KMS-11 (cell line): Measurements from ENCODE around the gene SPTY2D1.
"Not testable (repeated sequence)": the region's sequence is repeated elsewhere in the genome, so short reads cannot be mapped to it uniquely, and the experiment has no call there.

Experiments used
- H2AFZ ChIP-seq: fragments of 200-600 bp; sonication (generic); 2 replicates; pipeline ENCODE4 v1.6.1; 2016; ENCODE audit warnings: antibody characterized with exemption, mixed run types, low read depth
- H3K27ac ChIP-seq: fragments of 200-600 bp; sonication (generic); 2 replicates; pipeline ENCODE4 v1.6.1; 2016; ENCODE audit warnings: mild to moderate bottlenecking, mixed run types
- H3K27me3 ChIP-seq: fragments of 200-600 bp; sonication (generic); 2 replicates; pipeline ENCODE4 v1.6.1; 2017; ENCODE audit warnings: mild to moderate bottlenecking, low read depth, mixed run types, moderate library complexity; ENCODE audit not compliant: insufficient read depth
- H3K36me3 ChIP-seq: fragments of 200-600 bp; sonication (generic); 2 replicates; pipeline ENCODE4 v1.6.1; 2017; ENCODE audit warnings: mild to moderate bottlenecking, mixed run types; ENCODE audit not compliant: insufficient read depth
- H3K4me1 ChIP-seq: fragments of 200-600 bp; sonication (generic); 2 replicates; pipeline ENCODE4 v1.6.1; 2016; ENCODE audit warnings: mild to moderate bottlenecking, low read depth, mixed run types; ENCODE audit not compliant: poor library complexity, severe bottlenecking
- H3K4me2 ChIP-seq: fragments of 200-600 bp; sonication (generic); 2 replicates; pipeline ENCODE4 v1.7.0; 2016; ENCODE audit warnings: mild to moderate bottlenecking, mixed run types
- H3K4me3 ChIP-seq: fragments of 200-600 bp; sonication (generic); IDR thresholded peaks from 2 replicates; pipeline ENCODE4 v1.6.1; 2017; ENCODE audit warnings: low read depth, low read length, mixed read lengths; ENCODE audit not compliant: insufficient read depth
- H3K79me2 ChIP-seq: fragments of 200-600 bp; sonication (generic); 2 replicates; pipeline ENCODE4 v1.6.1; 2016; ENCODE audit warnings: low read depth, mixed run types; ENCODE audit not compliant: insufficient read depth
- H3K9ac ChIP-seq: fragments of 200-600 bp; sonication (generic); 2 replicates; pipeline ENCODE4 v1.6.1; 2016; ENCODE audit warnings: mild to moderate bottlenecking, mixed run types
- H4K20me1 ChIP-seq: fragments of 200-600 bp; sonication (generic); 2 replicates; pipeline ENCODE4 v1.6.1; 2016; ENCODE audit warnings: mild to moderate bottlenecking, mixed run types; ENCODE audit not compliant: insufficient read depth
- CTCF ChIP-seq: fragments of 200-600 bp; sonication (generic); conservative IDR thresholded peaks from 2 replicates; pipeline ENCODE4 v1.6.1; 2017; ENCODE audit warnings: low read depth, mild to moderate bottlenecking, antibody characterized with exemption, low read length, moderate library complexity, mixed read lengths

SPTY2D1 gene, protein sequence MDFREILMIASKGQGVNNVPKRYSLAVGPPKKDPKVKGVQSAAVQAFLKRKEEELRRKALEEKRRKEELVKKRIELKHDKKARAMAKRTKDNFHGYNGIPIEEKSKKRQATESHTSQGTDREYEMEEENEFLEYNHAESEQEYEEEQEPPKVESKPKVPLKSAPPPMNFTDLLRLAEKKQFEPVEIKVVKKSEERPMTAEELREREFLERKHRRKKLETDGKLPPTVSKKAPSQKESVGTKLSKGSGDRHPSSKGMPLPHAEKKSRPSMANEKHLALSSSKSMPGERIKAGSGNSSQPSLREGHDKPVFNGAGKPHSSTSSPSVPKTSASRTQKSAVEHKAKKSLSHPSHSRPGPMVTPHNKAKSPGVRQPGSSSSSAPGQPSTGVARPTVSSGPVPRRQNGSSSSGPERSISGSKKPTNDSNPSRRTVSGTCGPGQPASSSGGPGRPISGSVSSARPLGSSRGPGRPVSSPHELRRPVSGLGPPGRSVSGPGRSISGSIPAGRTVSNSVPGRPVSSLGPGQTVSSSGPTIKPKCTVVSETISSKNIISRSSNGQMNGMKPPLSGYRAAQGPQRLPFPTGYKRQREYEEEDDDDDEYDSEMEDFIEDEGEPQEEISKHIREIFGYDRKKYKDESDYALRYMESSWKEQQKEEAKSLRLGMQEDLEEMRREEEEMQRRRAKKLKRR

DNA sequence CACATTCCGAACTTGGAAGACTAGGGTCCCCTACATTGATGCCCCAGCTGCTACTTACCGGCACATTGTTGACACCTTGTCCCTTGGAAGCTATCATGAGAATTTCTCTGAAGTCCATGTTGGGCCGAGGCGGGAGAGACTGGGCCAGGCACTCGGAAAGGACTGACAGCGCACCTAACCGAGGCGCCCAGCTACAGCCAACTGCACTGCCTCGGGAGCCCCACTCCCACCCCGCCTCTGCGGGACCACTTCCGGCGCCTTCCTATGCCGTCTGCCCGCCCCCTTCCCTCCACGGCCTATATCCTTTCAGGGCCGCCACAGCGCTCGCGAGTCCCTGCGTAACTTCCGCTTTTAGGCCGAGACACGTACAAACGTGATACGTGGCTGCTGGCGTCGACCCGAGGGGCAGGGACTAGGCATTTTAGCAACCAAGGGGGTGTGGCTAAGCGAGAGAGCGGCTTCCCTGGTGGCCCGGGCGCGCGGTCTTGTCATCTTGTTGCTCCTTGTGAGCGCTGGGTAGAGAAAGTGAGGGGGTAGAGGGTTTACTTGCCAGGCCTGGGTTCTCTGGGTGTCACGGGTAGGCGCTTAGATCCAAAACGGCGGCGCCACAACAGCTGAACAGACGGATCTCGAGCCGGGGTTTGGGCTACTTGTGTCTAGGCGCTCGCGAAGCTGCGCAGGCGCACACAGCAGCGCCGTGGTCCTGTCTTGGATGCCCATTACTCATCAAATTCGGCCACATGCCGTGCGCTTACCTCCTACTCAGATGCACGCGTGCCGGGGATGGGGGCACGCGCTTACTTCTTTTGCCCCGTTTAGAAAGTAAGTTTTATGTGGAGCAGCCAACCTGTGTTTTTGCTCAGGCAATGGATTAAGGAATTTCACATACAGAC is at the start of gene SPTY2D1:
Gene SPTY2D1 (minus strand): TSS at position 203 of the 893 bp plus-strand sequence. CDS start 85 bp downstream, at position 118.
- no peaks in the 10 kb centered on the region for H3K36me3 ChIP-seq
- peak within 1 kb of the TSS; percentile 86 for H2AFZ ChIP-seq
- peaks cover 26% of the 10 kb centered on the region for H3K4me1 ChIP-seq
- H3K4me3 ChIP-seq: no peak within 1 kb of the TSS
- H3K9ac ChIP-seq: peak within 1 kb of the TSS; percentile 82
- peak within 1 kb of the TSS; percentile 99 for H3K4me2 ChIP-seq
- H3K27me3 ChIP-seq: no peaks in the 10 kb centered on the region
- H3K27ac ChIP-seq: peak within 1 kb of the TSS; percentile 87
- TF ChIP-seq CTCF: no peak
- H4K20me1 ChIP-seq: 0 out of 2 replicates have a peak, but pooled peaks cover 6% of the 10 kb centered on the region
- peaks cover 47% of the 10 kb centered on the region for H3K79me2 ChIP-seq

- TF ChIP-seq CTCF: no peak
- H4K20me1 ChIP-seq: no peaks in the 10 kb centered on the region
- H3K9ac ChIP-seq: no peak overlapping the region
- no peaks in the 10 kb centered on the region for H3K27me3 ChIP-seq
- H3K36me3 ChIP-seq: no peaks in the 10 kb centered on the region
- no peaks in the 10 kb centered on the region for H3K4me1 ChIP-seq
- H3K4me2 ChIP-seq: no peak overlapping the region
- H3K27ac ChIP-seq: no peak overlapping the region
- no peaks in the 10 kb centered on the region for H3K79me2 ChIP-seq
- no peak overlapping the region for H3K4me3 ChIP-seq
- no peak overlapping the region for H2AFZ ChIP-seq
These were observed 48.3 kb upstream of the SPTY2D1 start for GRCh38 chr11:18682466-18682865.

DNA sequence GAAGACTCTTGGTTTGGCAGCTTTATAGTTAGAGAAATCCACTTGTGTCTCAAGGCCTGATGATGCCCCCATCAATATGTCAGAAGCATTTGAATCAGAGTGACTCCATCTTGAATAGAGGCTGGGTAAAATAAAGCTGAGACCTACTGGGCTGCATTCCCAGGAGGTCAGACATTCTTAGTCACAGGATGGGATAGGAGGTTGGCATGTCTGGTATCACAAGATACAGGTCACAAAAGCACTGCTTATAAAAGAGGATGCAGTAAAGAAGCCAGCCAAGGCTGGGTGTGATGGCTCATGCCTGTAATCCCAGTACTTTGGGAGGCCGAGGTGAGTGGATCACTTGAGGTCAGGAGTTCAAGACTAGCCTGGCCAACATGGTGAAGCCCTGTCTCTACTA is 47.8 kb upstream of the SPTY2D1 start:
- not testable (repeated sequence) for H3K4me2 ChIP-seq, H2AFZ ChIP-seq, H3K4me3 ChIP-seq, H3K4me1 ChIP-seq, H3K27ac ChIP-seq, H3K27me3 ChIP-seq, H3K36me3 ChIP-seq, H4K20me1 ChIP-seq, H3K79me2 ChIP-seq, H3K9ac ChIP-seq

GRCh38 chr11:18677560-18677959 is 43.4 kb upstream of the SPTY2D1 start:
- Histone ChIP-seq H3K27me3 (no peaks in the 10 kb centered on the region), H3K36me3 (no peaks in the 10 kb centered on the region), H3K9ac (no peak overlapping the region), H3K27ac (no peak overlapping the region), H4K20me1 (no peaks in the 10 kb centered on the region), H3K4me2 (no peak overlapping the region), H2AFZ (no peak overlapping the region), H3K4me1 (no peaks in the 10 kb centered on the region), H3K79me2 (no peaks in the 10 kb centered on the region), H3K4me3 (no peak overlapping the region)
- TF ChIP-seq CTCF: no peak
